ENCODE data around the gene SDK2.

The SDK2 gene

GRCh38 chr17:73598212-73598611 is 46.0 kb downstream of the SDK2 start:
- no peak for DNase-seq (ENCODE audit: low read depth in 1 of 2, low spot score in 1 of 2)
- no peak for TF ChIP-seq CTCF (IDR thresholded peaks at IDR 0.05; ENCODE audit: insufficient read depth, low read length)
- no peak for TF ChIP-seq GABPA (IDR thresholded peaks at IDR 0.05; ENCODE audit: low read depth)
- TF ChIP-seq SPI1 (IDR thresholded peaks at IDR 0.05; ENCODE audit: borderline replicate concordance, low read depth), result no peak
- TF ChIP-seq REST (IDR thresholded peaks at IDR 0.05; ENCODE audit: insufficient replicate concordance, low read depth), result no peak
- no peak for TF ChIP-seq POLR2AphosphoS5 (IDR thresholded peaks at IDR 0.05; ENCODE audit: low read depth)
- H3K4me3 ChIP-seq (replicated peaks; ENCODE audit: insufficient read depth, low read length), result no peak overlapping the region
- H3K27ac ChIP-seq (replicated peaks), result no peak overlapping the region
- H3K27me3 ChIP-seq (ENCODE audit: insufficient read depth, poor library complexity, severe bottlenecking), result no peaks in the 10 kb centered on the region

GRCh38 chr17:73595931-73596330 is 48.3 kb downstream of the SDK2 start:
- H3K27ac ChIP-seq (replicated peaks), result no peak overlapping the region
- no peak overlapping the region for H3K4me3 ChIP-seq (replicated peaks; ENCODE audit: insufficient read depth, low read length)
- TF ChIP-seq REST (IDR thresholded peaks at IDR 0.05; ENCODE audit: insufficient replicate concordance, low read depth) (no peak), CTCF (IDR thresholded peaks at IDR 0.05; ENCODE audit: insufficient read depth, low read length) (no peak), SPI1 (IDR thresholded peaks at IDR 0.05; ENCODE audit: borderline replicate concordance, low read depth) (no peak), GABPA (IDR thresholded peaks at IDR 0.05; ENCODE audit: low read depth) (no peak), POLR2AphosphoS5 (IDR thresholded peaks at IDR 0.05; ENCODE audit: low read depth) (no peak)
- no peak for DNase-seq (ENCODE audit: low read depth in 1 of 2, low spot score in 1 of 2)
- no peaks in the 10 kb centered on the region for H3K27me3 ChIP-seq (ENCODE audit: insufficient read depth, poor library complexity, severe bottlenecking)

GRCh38 chr17:73595479-73595878 is 48.8 kb downstream of the SDK2 start:
- H3K27ac ChIP-seq (replicated peaks), result no peak overlapping the region
- peak in 1 of 2 experiments; percentile 19 for DNase-seq (ENCODE audit: low read depth in 1 of 2, low spot score in 1 of 2)
- no peaks in the 10 kb centered on the region for H3K27me3 ChIP-seq (ENCODE audit: insufficient read depth, poor library complexity, severe bottlenecking)
- H3K4me3 ChIP-seq (replicated peaks; ENCODE audit: insufficient read depth, low read length), result no peak overlapping the region
- TF ChIP-seq SPI1 (IDR thresholded peaks at IDR 0.05; ENCODE audit: borderline replicate concordance, low read depth) (no peak), POLR2AphosphoS5 (IDR thresholded peaks at IDR 0.05; ENCODE audit: low read depth) (no peak), REST (IDR thresholded peaks at IDR 0.05; ENCODE audit: insufficient replicate concordance, low read depth) (no peak), GABPA (IDR thresholded peaks at IDR 0.05; ENCODE audit: low read depth) (no peak), CTCF (IDR thresholded peaks at IDR 0.05; ENCODE audit: insufficient read depth, low read length) (no peak)
